HEK293 (cell line): ENCODE measurements around the gene PPM1N.

Experiments
- ZBTB21 ChIP-seq: fragments of 450-650 bp; formaldehyde crosslinking; IDR thresholded peaks from 2 replicates; pipeline ENCODE4 v1.5.1; 2017; ENCODE audit warnings: missing biosample characterization, missing genetic modification characterization
- ZFP41 ChIP-seq: fragments of 450-650 bp; formaldehyde crosslinking; IDR thresholded peaks from 2 replicates; pipeline ENCODE4 v1.5.1; 2016; ENCODE audit warnings: missing biosample characterization, missing genetic modification characterization, borderline replicate concordance
- ZNF16 ChIP-seq: fragments of 450-650 bp; formaldehyde crosslinking; IDR thresholded peaks from 2 replicates; pipeline ENCODE4 v1.5.1; 2016; ENCODE audit warnings: low read depth, missing biosample characterization, missing genetic modification characterization
- ZNF184 ChIP-seq: fragments of 450-650 bp; IDR thresholded peaks from 2 replicates; pipeline ENCODE4 v1.5.1; 2018; ENCODE audit warnings: missing biosample characterization, mild to moderate bottlenecking, missing genetic modification characterization
- ZNF391 ChIP-seq: fragments of 450-650 bp; formaldehyde crosslinking; IDR thresholded peaks from 2 replicates; pipeline ENCODE4 v1.5.1; 2016; ENCODE audit warnings: low read depth, missing biosample characterization, missing genetic modification characterization, borderline replicate concordance
- ZNF394 ChIP-seq: fragments of 450-650 bp; formaldehyde crosslinking; IDR thresholded peaks from 2 replicates; pipeline ENCODE4 v1.5.1; 2016; ENCODE audit warnings: missing biosample characterization, missing genetic modification characterization, mild to moderate bottlenecking, moderate library complexity, borderline replicate concordance
- ZNF530 ChIP-seq: fragments of 450-650 bp; formaldehyde crosslinking; IDR thresholded peaks from 2 replicates; pipeline ENCODE4 v1.5.1; 2016; ENCODE audit warnings: low read depth, missing biosample characterization, missing genetic modification characterization
- ZSCAN23 ChIP-seq: fragments of 450-650 bp; formaldehyde crosslinking; IDR thresholded peaks from 2 replicates; pipeline ENCODE4 v1.5.1; 2016; ENCODE audit warnings: missing biosample characterization, missing genetic modification characterization
- TF ChIP-seq, protein P1 (sequence below): fragments of 450-650 bp; formaldehyde crosslinking; IDR thresholded peaks from 2 replicates; pipeline ENCODE4 v1.5.1; 2016; ENCODE audit warnings: missing biosample characterization, missing genetic modification characterization
- TF ChIP-seq, protein P2 (sequence below): fragments of 450-650 bp; formaldehyde crosslinking; IDR thresholded peaks from 2 replicates; pipeline ENCODE4 v1.5.1; 2017; ENCODE audit warnings: missing biosample characterization, missing genetic modification characterization
- TF ChIP-seq, protein P3 (sequence below): fragments of 450-650 bp; IDR thresholded peaks from 2 replicates; pipeline ENCODE4 v1.5.1; 2018; ENCODE audit warnings: missing biosample characterization, mild to moderate bottlenecking, missing genetic modification characterization

DNA sequence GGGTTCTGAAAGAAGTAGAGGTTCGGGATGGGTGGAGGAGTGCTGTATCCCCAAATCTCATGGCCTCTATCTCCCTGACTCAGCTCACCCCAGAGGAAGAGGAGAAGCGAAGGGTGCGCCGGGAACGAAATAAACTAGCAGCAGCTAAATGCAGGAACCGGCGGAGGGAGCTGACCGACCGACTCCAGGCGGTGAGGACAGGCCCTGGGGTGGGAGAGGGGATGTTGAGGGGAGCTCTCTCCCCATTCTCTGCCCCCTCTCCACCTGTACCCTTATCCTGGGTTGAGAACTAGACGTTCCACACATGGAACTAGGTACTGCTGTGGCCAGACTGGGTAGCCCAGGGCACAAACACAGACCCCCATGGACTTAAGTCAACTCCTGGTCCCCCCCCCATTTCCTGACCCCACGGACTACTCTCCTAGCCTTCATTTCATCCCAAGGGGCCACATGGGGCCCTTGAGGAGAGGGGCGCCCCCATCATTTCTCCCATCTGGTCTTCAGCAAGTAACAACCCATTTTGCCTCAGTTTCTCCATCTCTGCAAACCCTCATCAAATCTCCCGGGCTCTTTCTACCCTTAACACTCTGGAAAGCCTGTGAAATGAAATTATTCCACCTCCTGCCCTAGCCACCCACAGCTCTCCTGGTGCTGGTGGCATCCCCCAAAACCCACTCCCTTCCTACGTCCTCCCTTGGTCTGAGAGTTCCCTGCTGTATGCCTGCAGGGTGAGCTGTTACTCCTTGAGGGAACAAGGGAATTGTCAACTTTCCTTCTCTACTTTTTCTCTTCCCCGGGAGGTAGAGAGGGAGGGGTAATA is 26.9 kb upstream of the PPM1N start:
- TF ChIP-seq ZBTB21 (tag by site-specific recombination) (no peak), ZNF391 (no peak), ZNF184 (tag by site-specific recombination) (no peak), ZNF394 (tag by site-specific recombination) (no peak), ZFP41 (tag by site-specific recombination) (no peak), ZNF530 (tag by site-specific recombination) (no peak), ZNF16 (tag by site-specific recombination) (no peak), ZSCAN23 (tag by site-specific recombination) (no peak)
- TF ChIP-seq, protein P1, sequence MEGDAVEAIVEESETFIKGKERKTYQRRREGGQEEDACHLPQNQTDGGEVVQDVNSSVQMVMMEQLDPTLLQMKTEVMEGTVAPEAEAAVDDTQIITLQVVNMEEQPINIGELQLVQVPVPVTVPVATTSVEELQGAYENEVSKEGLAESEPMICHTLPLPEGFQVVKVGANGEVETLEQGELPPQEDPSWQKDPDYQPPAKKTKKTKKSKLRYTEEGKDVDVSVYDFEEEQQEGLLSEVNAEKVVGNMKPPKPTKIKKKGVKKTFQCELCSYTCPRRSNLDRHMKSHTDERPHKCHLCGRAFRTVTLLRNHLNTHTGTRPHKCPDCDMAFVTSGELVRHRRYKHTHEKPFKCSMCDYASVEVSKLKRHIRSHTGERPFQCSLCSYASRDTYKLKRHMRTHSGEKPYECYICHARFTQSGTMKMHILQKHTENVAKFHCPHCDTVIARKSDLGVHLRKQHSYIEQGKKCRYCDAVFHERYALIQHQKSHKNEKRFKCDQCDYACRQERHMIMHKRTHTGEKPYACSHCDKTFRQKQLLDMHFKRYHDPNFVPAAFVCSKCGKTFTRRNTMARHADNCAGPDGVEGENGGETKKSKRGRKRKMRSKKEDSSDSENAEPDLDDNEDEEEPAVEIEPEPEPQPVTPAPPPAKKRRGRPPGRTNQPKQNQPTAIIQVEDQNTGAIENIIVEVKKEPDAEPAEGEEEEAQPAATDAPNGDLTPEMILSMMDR (tag by site-specific recombination), result no peak
- TF ChIP-seq, protein P2, sequence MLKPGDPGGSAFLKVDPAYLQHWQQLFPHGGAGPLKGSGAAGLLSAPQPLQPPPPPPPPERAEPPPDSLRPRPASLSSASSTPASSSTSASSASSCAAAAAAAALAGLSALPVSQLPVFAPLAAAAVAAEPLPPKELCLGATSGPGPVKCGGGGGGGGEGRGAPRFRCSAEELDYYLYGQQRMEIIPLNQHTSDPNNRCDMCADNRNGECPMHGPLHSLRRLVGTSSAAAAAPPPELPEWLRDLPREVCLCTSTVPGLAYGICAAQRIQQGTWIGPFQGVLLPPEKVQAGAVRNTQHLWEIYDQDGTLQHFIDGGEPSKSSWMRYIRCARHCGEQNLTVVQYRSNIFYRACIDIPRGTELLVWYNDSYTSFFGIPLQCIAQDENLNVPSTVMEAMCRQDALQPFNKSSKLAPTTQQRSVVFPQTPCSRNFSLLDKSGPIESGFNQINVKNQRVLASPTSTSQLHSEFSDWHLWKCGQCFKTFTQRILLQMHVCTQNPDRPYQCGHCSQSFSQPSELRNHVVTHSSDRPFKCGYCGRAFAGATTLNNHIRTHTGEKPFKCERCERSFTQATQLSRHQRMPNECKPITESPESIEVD (tag by site-specific recombination), result no peak
- TF ChIP-seq, protein P3, sequence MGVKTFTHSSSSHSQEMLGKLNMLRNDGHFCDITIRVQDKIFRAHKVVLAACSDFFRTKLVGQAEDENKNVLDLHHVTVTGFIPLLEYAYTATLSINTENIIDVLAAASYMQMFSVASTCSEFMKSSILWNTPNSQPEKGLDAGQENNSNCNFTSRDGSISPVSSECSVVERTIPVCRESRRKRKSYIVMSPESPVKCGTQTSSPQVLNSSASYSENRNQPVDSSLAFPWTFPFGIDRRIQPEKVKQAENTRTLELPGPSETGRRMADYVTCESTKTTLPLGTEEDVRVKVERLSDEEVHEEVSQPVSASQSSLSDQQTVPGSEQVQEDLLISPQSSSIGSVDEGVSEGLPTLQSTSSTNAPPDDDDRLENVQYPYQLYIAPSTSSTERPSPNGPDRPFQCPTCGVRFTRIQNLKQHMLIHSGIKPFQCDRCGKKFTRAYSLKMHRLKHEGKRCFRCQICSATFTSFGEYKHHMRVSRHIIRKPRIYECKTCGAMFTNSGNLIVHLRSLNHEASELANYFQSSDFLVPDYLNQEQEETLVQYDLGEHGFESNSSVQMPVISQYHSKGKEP (tag by site-specific recombination), result no peak
